Vagina (tissue), 2 donors: ENCODE data around the gene GIPC2. TPM values are rescaled to one million over a fixed set of nuclear protein-coding genes. Genes with fewer than 3 reads are reported as not detected.
"Not testable (repeated sequence)": the region's sequence is repeated elsewhere in the genome, so short reads cannot be mapped to it uniquely, and the experiment has no call there.

Source experiments
- DNase-seq, 2 donors: peaks; one replicate each; pipeline ENCODE4 v3.0.0-alpha.2; 2017; ENCODE audit errors: extremely low spot score in 2 of 2
- H3K27ac ChIP-seq: fragments of 200-600 bp; sonication (generic); one replicate; pipeline ENCODE4 v1.5.1; 2019
- H3K27me3 ChIP-seq: fragments of 200-600 bp; sonication (generic); one replicate; pipeline ENCODE4 v1.5.1; 2019
- H3K36me3 ChIP-seq, 2 donors: fragments of 200-600 bp; sonication (generic); one replicate each; pipeline ENCODE4 v1.5.1; 2017 to 2019
- H3K4me1 ChIP-seq: fragments of 200-600 bp; sonication (generic); one replicate; pipeline ENCODE4 v1.5.1; 2019
- H3K4me3 ChIP-seq, 2 donors: fragments of 200-600 bp; sonication (generic); 1 replicate in 1 of 2; 2 replicates in 1 of 2; pipeline ENCODE4 v1.5.1; 2016 to 2019
- H3K9me3 ChIP-seq: fragments of 200-600 bp; sonication (generic); one replicate; pipeline ENCODE4 v1.5.1; 2019
- POLR2A ChIP-seq, 2 donors: fragments of 450-650 bp; IDR thresholded peaks; one replicate each; pipeline ENCODE4 v1.6.1; 2017; ENCODE audit warnings: antibody characterized with exemption in 2 of 2, mild to moderate bottlenecking in 2 of 2, moderate library complexity in 2 of 2
- POLR2AphosphoS5 ChIP-seq, 2 donors: sonication (generic); formaldehyde crosslinking; IDR thresholded peaks; one replicate each; pipeline ENCODE4 v1.9.0; 2017; ENCODE audit warnings: antibody characterized with exemption in 2 of 2, mild to moderate bottlenecking in 2 of 2, low read depth in 1 of 2; ENCODE audit not compliant: insufficient read depth in 1 of 2
- intact Hi-C: fragments of 100-400 bp; cut with DNase I; formaldehyde crosslinking; loops from one replicate; pipeline ENCODE4 v1.15.1; 2023
- total RNA-seq: library from RNA; depleted of rRNA; stranded (reverse); fragments of >200 nt; gene quantifications from one replicate; pipeline ENCODE4 v1.2.3, GENCODE V29; 2016
- TF ChIP-seq, protein P1 (sequence below), 3 experiments: fragments of 450-650 bp in 2 of 3; fragments of 200-600 bp in 1 of 3; sonication (generic) in 1 of 3; IDR thresholded peaks; one replicate each; pipeline ENCODE4 v1.5.1; 2017 to 2019; ENCODE audit warnings: antibody characterized with exemption in 3 of 3, mild to moderate bottlenecking in 2 of 3, moderate library complexity in 2 of 3

The GIPC2 gene
- total RNA-seq, 1 donor from 2014 or later: 2.7 TPM

DNA sequence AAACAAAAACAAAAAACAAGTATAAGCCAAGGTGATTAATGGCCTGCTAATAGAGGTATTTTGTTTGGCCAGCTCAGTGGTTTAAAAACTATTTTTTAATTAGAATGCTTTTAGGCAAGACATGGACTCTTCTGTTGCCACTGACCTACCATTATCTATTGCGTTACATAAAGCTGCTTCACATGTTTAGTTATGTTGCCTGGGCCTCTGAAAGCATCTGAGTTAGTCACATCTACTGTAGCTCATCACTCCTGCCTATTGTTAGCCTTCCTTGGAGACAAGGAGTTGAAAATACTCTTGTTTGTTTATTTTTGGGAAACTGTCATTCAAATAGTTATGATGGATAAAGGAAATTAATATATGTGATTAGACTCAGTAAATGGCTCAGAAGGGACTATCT, 26.7 kb upstream of the GIPC2 start:
- peaks cover 0 to 25% of the 10 kb centered on the region in 2 donors for H3K36me3 ChIP-seq
- intact Hi-C loops: no loop called here
- no peak overlapping the region for H3K27ac ChIP-seq
- no peaks in the 10 kb centered on the region for H3K27me3 ChIP-seq
- DNase-seq: no peak
- H3K9me3 ChIP-seq: no peaks in the 10 kb centered on the region
- H3K4me3 ChIP-seq: no peak overlapping the region
- no peak for TF ChIP-seq POLR2AphosphoS5 (IDR thresholded peaks at IDR 0.05; ENCODE audit: insufficient read depth in 1 of 2, low read depth in 1 of 2)
- no peak for TF ChIP-seq POLR2A (IDR thresholded peaks at IDR 0.05)
- TF ChIP-seq, protein P1, sequence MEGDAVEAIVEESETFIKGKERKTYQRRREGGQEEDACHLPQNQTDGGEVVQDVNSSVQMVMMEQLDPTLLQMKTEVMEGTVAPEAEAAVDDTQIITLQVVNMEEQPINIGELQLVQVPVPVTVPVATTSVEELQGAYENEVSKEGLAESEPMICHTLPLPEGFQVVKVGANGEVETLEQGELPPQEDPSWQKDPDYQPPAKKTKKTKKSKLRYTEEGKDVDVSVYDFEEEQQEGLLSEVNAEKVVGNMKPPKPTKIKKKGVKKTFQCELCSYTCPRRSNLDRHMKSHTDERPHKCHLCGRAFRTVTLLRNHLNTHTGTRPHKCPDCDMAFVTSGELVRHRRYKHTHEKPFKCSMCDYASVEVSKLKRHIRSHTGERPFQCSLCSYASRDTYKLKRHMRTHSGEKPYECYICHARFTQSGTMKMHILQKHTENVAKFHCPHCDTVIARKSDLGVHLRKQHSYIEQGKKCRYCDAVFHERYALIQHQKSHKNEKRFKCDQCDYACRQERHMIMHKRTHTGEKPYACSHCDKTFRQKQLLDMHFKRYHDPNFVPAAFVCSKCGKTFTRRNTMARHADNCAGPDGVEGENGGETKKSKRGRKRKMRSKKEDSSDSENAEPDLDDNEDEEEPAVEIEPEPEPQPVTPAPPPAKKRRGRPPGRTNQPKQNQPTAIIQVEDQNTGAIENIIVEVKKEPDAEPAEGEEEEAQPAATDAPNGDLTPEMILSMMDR (IDR thresholded peaks at IDR 0.05): no peak
- H3K4me1 ChIP-seq: peaks cover 7% of the 10 kb centered on the region

- H3K27ac ChIP-seq, H3K27me3 ChIP-seq, H3K9me3 ChIP-seq, H3K4me3 ChIP-seq, H3K36me3 ChIP-seq, H3K4me1 ChIP-seq, DNase-seq, intact Hi-C loops: not testable (repeated sequence)
These were observed 24.6 kb upstream of the GIPC2 start for GRCh38 chr1:78021134-78021533.

GRCh38 chr1:78029793-78030192, 16.0 kb upstream of the GIPC2 start:
- TF ChIP-seq, protein P1 (IDR thresholded peaks at IDR 0.05): no peak
- no peak for TF ChIP-seq POLR2AphosphoS5 (IDR thresholded peaks at IDR 0.05; ENCODE audit: insufficient read depth in 1 of 2, low read depth in 1 of 2)
- DNase-seq: no peak
- Histone ChIP-seq H3K4me3 (no peak overlapping the region), H3K27ac (no peak overlapping the region), H3K4me1 (no peaks in the 10 kb centered on the region), H3K27me3 (no peaks in the 10 kb centered on the region), H3K36me3 (no peaks in the 10 kb centered on the region), H3K9me3 (no peaks in the 10 kb centered on the region)
- intact Hi-C loops: no loop called here

DNA sequence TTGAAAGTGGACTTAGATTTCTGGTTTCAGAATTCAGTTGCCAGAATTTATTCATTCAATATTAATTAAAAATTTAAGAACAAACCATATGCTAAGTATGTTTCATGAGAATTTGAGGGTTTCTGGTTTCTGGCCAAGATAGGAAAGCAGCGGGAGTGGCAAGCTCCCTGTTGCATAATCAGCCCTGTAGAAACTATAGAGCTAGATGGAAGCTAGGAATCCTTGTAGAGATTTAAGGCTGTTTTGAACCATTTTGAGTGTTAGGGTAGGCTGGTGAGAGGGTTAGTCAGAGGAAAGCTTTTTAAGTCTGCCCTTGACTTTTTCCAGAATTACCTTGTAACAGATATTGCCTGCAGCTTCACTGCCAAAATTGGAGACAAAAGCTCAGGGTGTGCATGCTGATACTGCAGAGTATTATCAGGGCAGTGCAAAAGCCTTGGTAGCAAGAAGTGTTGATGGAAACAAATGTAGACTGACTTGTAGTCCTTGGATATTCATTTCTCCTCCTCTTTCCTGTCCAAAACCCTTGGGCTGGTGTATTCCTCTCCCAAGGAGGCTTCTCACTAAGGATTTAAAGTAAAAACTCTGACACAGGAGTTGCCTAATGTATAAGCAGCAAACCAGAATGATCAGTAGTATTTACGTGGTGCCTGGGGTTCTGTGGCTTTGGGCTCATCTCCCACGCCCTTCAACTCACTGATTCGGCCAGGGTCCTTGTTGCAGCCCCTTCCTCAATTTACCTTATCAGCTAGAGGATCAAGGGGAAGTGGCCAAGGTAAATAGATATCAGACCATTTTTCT, 12.6 kb upstream of the GIPC2 start:
- Histone ChIP-seq H3K36me3 (no peaks in the 10 kb centered on the region), H3K27me3 (no peaks in the 10 kb centered on the region), H3K9me3 (no peaks in the 10 kb centered on the region), H3K4me3 (no peak overlapping the region), H3K27ac (no peak overlapping the region), H3K4me1 (no peaks in the 10 kb centered on the region)
- no peak for TF ChIP-seq POLR2A (IDR thresholded peaks at IDR 0.05)
- no peak for TF ChIP-seq POLR2AphosphoS5 (IDR thresholded peaks at IDR 0.05; ENCODE audit: insufficient read depth in 1 of 2, low read depth in 1 of 2)
- TF ChIP-seq, protein P1 (IDR thresholded peaks at IDR 0.05): no peak
- intact Hi-C loops: no loop called here
- no peak for DNase-seq

GRCh38 chr1:78033797-78034172, 12.0 kb upstream of the GIPC2 start:
- Histone ChIP-seq H3K9me3 (no peaks in the 10 kb centered on the region), H3K27me3 (no peaks in the 10 kb centered on the region), H3K4me3 (no peak overlapping the region), H3K27ac (no peak overlapping the region), H3K36me3 (no peaks in the 10 kb centered on the region), H3K4me1 (no peaks in the 10 kb centered on the region)
- intact Hi-C loops: no loop called here
- DNase-seq: no peak
- peak in 1 of 2 donors; percentile 57 for TF ChIP-seq POLR2AphosphoS5 (IDR thresholded peaks at IDR 0.05; ENCODE audit: insufficient read depth in 1 of 2, low read depth in 1 of 2)
- TF ChIP-seq, protein P1 (IDR thresholded peaks at IDR 0.05): no peak
